Measurements from ENCODE around the gene METTL1.
"Not testable (repeated sequence)": the region's sequence is repeated elsewhere in the genome, so short reads cannot be mapped to it uniquely, and the experiment has no call there.

The METTL1 gene

GRCh38 chr12:57797933-57798332 lies 26.0 kb upstream of the METTL1 start:
- DNase-seq (ENCODE audit: low read depth in 2 of 2) = no peak

GRCh38 chr12:57796996-57797395 lies 25.1 kb upstream of the METTL1 start:
- DNase-seq (ENCODE audit: low read depth in 2 of 2) = no peak

GRCh38 chr12:57795354-57795753 lies 23.4 kb upstream of the METTL1 start:
- no peak for DNase-seq (ENCODE audit: low read depth in 2 of 2)

- no peak for DNase-seq (ENCODE audit: low read depth in 2 of 2)
Observed at GRCh38 chr12:57793920-57794319, 22.0 kb upstream of the METTL1 start.

GRCh38 chr12:57783861-57784260 lies 12.0 kb upstream of the METTL1 start:
- no peak for DNase-seq (ENCODE audit: low read depth in 2 of 2)

- DNase-seq (ENCODE audit: low read depth in 2 of 2) = no peak
Observed at GRCh38 chr12:57783466-57783801, 11.5 kb upstream of the METTL1 start.

- DNase-seq (ENCODE audit: low read depth in 2 of 2) = peak; percentile 94 to 97
Observed at GRCh38 chr12:57782608-57783465, 10.9 kb upstream of the METTL1 start, which contains the start of gene TSFM. TSFM (plus strand) TSS chr12:57782787; CDS start chr12:57782802, 15 bp downstream.

- no peak for DNase-seq (ENCODE audit: low read depth in 2 of 2)
Observed at GRCh38 chr12:57782243-57782607, 10.3 kb upstream of the METTL1 start.

GRCh38 chr12:57781801-57782200 lies 9.9 kb upstream of the METTL1 start:
- no peak for DNase-seq (ENCODE audit: low read depth in 2 of 2)

- no peak for DNase-seq (ENCODE audit: low read depth in 2 of 2)
Observed at GRCh38 chr12:57781244-57781643, 9.3 kb upstream of the METTL1 start.

- DNase-seq (ENCODE audit: low read depth in 2 of 2) = no peak
Observed at GRCh38 chr12:57780284-57780897, 8.5 kb upstream of the METTL1 start.

- DNase-seq (ENCODE audit: low read depth in 2 of 2) = no peak
Observed at GRCh38 chr12:57779736-57780135, 7.8 kb upstream of the METTL1 start.

GRCh38 chr12:57777911-57778310 lies 6.0 kb upstream of the METTL1 start:
- no peak for DNase-seq (ENCODE audit: low read depth in 2 of 2)

GRCh38 chr12:57777367-57777766 lies 5.5 kb upstream of the METTL1 start:
- no peak for DNase-seq (ENCODE audit: low read depth in 2 of 2)

GRCh38 chr12:57776247-57776587 lies 4.3 kb upstream of the METTL1 start:
- DNase-seq (ENCODE audit: low read depth in 2 of 2) = no peak

- no peak for DNase-seq (ENCODE audit: low read depth in 2 of 2)
Observed at GRCh38 chr12:57775563-57776246, 3.8 kb upstream of the METTL1 start.

- DNase-seq (ENCODE audit: low read depth in 2 of 2) = no peak
Observed at GRCh38 chr12:57775044-57775443, 3.1 kb upstream of the METTL1 start.

- DNase-seq (ENCODE audit: low read depth in 2 of 2) = not testable (repeated sequence)
Observed at GRCh38 chr12:57774634-57775033, 2.7 kb upstream of the METTL1 start.

- DNase-seq (ENCODE audit: low read depth in 2 of 2) = no peak
Observed at GRCh38 chr12:57772429-57773322, 771 bp upstream of the METTL1 start, which contains the start of gene EEF1AKMT3. EEF1AKMT3 (plus strand) TSS chr12:57772614; CDS start chr12:57772725, 111 bp downstream.

- peak in 1 of 2 donors; percentile 41 for DNase-seq (ENCODE audit: low read depth in 2 of 2)
Observed at GRCh38 chr12:57771236-57771872, 551 bp downstream of the METTL1 start.

GRCh38 chr12:57770734-57771133 lies 1.2 kb downstream of the METTL1 start:
- no peak for DNase-seq (ENCODE audit: low read depth in 2 of 2)

All from stimulated activated CD8-positive, alpha-beta memory T cell treated with anti-CD3 and anti-CD28 coated beads, Interleukin-7, amount 100 ng/mL, for 1 hour (primary cell).